NCI-H2107 treated with DMSO at 0.1 percent for 48 hours (cell line): ENCODE data around the gene ITM2C.

ENCODE experiments used
- DNase-seq: peaks from one replicate; lab custom pipeline; 2025; ENCODE audit not compliant: unreplicated experiment; lab: John Stamatoyannopoulos, UW

ITM2C gene

DNA sequence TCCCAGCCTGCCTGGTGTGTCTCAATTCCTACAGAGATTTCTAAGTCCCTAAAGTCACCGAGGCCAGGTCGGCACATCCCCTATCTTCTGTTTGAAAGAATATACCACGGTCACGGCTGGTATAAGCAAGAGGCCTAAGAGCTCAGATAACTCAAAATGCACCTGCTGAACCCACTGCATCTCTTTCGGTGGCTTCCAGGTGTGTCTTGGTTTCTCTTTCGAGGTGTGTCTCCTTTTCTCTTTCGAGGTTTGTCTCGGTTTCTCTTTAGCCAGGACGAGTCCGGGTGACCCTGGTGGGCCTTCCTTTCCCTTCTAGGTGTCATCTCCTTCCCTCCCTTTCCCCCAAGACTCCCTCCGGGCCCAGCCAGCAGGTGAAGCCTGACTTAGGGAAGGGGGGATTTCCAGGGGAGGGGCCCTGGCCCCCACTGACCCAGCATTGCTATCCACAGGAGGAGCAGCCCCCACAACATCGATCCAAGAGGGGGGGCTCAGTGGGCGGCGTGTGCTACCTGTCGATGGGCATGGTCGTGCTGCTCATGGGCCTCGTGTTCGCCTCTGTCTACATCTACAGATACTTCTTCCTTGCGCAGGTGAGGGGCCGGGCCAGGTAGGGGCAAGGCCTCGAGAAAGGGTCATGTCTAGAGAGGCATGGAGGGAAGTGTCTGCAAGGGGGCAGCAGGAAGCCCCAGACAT, 8.4 kb downstream of the ITM2C start:
- DNase-seq: no peak

DNA sequence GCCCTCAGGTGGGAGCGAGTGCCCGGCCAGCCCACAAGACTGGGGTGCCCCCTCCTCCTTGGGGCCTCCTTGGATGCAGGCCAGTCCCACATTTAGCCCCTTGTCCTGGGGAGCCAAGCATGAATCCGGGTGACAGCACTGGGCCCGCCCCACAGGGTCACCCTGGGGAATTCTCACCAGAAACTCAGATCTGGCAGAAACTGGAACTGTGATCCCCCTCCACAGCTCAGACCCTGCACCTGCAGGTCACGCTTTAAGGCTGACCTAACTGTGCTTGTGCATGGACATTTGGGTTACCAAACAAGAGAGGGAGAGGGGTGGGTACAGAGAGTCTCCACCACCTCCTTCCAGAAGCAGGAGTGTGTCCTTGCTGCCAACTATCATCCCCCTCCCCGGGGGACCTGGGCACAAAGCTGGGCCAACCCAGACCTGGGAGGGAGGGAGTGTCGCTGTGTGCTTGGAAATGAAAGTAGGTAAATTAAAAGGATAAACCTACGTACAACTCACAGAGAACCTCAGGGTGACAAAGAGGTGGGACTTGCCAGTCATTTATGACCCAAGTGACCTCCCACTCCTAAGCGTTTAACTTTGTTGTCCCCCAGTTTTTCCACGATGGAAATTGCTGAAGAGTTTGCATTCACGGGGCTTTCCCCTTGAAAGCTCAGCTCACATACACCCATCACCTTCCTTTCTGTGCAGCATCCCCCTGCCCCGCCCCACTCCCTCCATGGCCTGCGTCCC, 9.1 kb downstream of the ITM2C start:
- DNase-seq: no peak

DNA sequence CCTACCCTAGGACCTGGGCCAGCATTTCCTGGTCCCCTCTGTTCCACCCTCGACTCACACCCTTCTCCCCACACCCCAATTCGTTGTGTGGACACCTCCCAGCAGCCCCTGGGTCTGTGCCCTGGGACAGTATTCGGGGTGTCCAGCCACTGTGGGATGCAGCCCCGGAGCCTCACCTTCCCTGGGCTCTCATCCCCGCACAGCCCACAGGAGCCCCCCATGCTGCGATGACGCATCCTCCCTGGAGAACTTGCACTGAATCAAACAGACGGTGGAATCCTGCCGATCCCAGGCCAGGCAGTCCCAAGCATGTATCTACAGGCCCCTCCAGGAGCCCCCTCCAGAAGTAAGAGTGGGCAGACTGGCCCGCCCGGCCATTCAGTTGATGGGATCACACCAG, 9.7 kb downstream of the ITM2C start:
- no peak for DNase-seq

DNA sequence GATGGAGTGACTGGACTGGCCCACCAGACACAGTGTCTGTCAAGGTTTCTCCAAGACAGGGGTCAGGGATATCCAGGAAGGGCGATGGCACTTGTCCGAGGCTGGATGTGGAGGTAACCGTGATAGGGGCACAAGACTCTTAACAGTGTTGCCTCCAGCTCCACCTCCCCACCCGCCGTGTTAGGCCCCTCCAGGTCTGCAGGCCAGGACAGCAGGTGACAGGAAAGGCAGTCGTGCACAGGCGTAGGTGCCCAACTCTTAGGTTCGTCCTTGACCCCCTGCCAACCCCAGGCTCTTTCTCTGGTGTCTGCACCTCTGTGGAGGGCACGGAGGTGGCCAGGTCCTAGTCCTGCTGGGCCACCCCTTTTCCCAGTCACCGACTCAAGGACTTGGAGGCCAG, 10.1 kb downstream of the ITM2C start:
- no peak for DNase-seq

DNA sequence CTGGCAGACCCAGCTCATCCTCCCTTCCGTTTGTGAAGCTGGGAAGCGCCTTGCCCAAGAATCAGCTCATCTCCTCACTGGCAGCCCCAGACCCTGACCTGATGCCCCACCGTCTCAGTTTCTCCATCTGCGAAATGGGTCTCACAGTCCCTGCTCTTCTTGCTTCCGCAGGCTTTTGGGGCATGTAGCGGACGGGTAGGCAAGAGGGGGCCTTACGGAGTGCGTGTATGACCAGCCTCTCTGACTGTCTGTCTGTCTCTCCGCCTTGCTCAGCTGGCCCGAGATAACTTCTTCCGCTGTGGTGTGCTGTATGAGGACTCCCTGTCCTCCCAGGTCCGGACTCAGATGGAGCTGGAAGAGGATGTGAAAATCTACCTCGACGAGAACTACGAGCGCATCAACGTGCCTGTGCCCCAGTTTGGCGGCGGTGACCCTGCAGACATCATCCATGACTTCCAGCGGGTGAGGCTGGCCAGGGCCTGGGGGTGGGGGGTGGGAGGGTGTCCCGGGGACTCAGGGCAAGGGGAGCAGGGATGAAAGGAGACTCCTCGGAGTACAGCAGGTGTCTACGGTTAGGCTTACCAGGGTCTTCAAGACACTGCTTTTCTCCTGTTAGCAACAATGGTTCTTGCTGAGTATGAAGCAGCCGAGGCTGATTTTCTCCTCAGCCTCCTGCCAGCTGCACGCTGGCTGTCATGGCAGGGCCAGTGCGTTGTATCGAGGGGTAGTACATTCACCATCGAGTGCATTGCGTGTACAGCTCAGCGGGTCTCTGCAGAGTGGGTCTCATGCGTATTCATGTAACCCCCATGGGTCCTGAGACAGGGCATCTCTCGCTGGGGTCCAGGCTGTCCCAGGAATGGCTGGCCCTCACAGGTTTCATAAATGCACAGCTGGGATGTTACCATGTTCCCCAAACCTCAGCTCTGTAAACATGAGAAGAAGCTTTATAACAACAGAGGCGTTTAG, 10.9 kb downstream of the ITM2C start:
- no peak for DNase-seq

DNA sequence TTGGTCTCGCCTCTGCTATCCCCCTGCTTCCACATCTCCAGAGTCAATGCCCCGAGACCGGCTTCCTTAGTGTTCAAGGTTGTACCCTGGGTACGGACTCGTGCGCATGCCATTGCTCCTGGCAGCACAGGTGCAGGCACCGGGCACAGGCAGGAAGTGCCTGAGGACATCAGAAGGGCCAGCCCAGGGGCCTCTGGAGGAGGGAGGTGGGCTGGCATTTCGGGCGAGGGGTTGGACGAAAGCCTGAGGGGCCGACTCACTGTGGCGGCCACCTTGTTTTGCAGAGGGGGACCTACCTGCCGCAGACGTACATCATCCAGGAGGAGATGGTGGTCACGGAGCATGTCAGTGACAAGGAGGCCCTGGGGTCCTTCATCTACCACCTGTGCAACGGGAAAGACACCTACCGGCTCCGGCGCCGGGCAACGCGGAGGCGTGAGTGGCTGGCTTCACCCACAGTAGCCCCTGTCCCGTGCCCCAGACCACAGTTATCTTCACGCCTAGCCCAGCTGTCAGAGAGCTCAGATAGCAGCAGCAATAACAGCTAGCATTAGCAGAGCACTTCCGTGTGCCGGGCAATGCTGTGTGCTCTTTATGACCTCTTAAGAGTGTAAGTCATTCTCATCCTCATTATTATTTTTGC, 12.5 kb downstream of the ITM2C start:
- no peak for DNase-seq

DNA sequence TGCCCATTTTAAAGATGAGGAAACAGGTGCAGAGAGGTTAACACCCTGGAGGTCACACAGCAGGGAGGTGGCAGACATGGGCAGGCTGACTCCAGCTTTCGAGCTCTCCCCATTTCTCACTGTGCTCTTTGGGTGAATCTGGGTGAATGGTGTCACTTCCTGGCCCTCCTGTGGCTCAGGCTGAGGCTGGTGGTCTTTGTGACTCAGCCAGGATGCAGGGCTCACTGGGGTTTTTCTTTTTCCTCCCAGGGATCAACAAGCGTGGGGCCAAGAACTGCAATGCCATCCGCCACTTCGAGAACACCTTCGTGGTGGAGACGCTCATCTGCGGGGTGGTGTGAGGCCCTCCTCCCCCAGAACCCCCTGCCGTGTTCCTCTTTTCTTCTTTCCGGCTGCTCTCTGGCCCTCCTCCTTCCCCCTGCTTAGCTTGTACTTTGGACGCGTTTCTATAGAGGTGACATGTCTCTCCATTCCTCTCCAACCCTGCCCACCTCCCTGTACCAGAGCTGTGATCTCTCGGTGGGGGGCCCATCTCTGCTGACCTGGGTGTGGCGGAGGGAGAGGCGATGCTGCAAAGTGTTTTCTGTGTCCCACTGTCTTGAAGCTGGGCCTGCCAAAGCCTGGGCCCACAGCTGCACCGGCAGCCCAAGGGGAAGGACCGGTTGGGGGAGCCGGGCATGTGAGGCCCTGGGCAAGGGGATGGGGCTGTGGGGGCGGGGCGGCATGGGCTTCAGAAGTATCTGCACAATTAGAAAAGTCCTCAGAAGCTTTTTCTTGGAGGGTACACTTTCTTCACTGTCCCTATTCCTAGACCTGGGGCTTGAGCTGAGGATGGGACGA, 13.2 kb downstream of the ITM2C start:
- DNase-seq: no peak

DNA sequence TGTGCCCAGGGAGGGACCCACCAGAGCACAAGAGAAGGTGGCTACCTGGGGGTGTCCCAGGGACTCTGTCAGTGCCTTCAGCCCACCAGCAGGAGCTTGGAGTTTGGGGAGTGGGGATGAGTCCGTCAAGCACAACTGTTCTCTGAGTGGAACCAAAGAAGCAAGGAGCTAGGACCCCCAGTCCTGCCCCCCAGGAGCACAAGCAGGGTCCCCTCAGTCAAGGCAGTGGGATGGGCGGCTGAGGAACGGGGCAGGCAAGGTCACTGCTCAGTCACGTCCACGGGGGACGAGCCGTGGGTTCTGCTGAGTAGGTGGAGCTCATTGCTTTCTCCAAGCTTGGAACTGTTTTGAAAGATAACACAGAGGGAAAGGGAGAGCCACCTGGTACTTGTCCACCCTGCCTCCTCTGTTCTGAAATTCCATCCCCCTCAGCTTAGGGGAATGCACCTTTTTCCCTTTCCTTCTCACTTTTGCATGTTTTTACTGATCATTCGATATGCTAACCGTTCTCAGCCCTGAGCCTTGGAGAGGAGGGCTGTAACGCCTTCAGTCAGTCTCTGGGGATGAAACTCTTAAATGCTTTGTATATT, 14.0 kb downstream of the ITM2C start:
- DNase-seq: no peak

DNA sequence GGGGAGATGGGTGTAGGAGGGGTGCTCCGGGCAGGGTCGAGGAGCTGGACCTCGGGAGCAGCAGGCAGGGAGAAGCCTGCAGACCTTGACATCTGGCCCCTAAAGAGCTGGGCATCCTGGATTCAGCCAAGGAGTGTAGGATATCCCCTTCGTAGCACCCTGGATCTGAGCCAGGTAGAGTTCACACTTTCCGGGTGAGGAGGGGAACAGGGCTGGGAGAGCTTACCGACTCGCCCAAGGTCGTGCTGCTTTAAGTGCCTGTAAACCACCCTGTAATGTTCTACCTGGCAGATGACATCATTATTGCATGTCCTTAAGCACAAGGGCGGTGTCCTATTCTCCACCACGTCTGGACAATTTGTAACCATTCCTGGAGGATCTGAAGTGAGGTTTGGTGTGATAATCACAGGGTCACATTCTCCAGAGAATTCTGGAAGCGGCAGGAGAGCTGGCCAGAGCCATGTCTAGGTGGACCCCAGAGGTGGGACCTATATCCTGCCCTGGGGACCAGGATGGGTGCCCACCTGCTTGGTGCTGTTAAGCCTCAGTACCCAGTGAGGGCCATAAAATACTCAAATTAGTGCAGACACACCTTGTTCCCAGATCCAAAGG, 14.6 kb downstream of the ITM2C start:
- DNase-seq: no peak

DNA sequence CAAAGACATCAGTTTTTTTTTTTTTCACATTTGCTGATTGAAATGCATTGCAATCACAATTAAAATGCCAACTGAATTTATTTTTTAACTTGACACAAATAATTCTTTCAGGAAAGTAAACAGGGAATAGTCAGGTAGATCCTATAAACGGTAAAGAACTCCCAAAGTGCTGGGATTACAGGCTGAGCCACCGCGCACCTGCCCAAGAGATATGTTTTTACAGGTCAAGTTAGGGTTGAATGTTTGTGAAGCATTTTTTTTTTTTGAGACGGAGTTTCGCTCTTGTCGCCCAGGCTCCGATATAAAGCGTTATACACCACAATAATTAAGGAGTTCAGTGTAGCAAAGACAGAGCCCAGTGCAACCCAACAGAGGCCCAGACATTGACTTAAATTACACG, 15.1 kb downstream of the ITM2C start:
- no peak for DNase-seq

DNA sequence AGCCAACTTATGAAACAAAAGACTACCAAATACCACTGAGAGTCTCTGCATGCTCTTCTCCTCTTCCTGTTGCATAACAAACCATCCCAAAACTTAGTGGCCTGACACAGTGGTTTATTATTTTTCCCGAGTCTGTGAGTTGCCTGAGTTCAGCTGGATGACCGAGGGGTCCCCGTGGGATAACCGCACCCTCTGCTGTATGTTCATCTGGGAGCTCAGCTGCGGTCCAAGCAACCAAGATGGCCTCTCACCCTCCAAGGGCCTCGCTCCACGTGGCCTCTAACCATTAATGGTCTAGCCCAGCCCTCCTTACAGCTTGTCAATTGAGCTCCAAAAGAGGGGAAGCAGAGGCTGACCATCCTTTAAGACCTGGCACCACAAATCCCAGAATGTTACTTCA, 17.1 kb downstream of the ITM2C start:
- no peak for DNase-seq

DNA sequence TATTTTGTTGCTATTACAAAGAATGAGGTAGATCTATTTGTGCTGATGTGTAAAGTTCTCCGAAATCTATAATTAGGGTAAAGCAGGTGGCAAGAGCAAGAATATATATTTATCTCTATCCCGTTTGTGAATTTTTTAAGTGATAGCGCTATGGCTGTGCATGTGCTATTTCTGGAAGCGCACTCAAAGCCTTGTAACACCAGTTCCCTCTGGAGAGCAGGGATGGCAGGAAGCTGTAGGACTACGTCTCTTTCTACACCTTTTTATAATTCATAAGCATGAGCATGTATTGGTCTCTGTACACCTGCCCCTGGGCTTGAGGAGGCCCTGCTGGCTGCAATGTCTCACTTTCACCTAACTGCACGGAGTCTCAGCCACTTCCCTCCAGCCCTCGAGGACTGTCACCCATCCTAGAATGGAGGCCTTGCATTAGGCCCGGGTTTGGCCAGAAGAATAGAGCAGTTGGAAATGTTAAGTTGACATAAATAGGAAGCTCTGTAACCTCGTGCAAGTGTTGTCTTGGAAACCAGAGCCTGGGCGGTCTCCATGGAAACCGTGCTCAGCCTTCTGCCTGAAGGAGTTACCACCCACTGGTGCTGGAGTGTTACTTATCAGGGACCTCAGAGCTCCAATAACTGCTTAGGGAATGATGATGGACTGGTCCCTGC, 20.9 kb downstream of the ITM2C start:
- DNase-seq: no peak

DNA sequence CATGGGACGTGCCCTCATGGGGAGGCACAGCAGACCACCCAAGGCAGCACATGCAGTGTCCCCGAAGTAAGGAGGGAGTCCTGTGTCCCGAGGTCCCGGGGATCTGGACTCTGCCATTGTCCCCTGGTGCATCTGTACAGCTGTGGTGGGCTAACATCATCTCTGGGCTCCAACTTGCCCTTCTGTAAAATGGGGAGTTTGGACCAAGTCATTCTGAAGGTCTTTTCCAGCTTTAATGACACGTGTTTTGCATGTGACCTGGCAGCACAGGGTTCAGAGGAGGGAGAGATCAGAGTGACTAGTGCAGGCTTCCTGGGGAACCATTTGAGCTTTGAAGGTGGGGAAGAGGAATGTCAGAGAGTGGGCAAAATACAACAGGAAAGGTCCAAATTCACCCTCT, 21.5 kb downstream of the ITM2C start:
- DNase-seq: no peak

DNA sequence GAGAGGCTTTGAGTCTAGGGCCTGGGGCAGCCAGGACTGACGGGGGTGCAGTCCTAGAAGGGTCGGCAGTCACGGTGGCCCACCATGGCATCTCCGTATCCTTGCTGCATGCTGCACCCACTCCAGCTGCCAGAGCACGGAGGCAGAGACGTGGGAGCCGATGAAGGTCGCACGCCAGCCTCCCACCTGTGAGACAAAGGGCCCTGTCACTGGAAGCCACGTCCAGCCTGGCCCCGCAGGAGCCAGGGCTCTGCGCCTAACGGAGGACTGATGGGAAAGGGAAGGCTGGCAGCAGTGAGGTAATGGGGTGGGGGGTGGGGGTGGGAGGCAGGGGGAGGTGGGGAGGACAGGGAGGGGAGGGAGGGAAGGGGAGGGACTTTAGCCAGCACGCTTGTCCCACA, 21.9 kb downstream of the ITM2C start:
- DNase-seq: no peak

DNA sequence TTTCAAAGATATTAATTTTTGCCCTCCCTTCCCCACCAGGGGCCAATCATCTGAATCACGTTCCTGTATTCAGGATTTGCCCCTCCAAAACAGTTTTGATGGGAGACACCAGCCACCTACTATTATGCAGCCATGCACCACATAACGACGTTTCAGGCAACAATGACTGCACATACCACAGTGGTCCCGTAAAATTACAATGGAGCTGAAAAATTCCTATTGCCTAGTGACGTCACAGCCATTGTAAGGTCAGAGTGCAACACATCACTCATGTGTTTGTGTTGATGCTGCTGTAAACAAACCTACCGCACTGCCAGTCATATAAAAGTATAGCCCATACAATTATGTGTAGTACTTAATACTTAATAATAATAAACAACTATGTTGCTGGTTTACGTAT, 22.6 kb downstream of the ITM2C start:
- DNase-seq: no peak

DNA sequence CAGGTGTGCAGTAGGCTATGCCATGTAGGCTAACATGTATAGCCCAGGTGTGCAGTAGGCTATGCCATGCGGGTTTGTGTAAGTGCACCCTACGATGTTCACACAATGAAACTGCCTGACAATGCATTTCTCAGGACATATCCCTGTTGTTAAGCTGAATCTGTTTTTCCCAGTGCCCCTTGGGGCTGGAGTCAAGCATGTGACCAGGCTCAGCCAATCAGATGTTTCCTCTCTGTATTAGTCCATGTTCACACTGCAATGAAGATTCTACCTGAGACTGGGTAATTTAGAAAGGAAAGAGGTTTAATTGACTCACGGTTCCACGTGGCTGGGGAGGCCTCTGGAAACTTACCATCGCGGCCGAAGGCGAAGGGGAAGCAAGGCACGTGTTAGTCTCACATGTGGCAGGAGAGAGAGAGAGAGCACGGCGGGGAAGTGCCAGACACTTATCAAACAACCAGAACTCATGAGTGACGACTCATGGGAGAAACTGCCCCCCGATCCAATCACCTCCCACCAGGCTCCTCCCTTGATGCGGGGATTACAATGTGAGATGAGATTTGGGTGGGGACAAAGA, 24.2 kb downstream of the ITM2C start:
- no peak for DNase-seq

DNA sequence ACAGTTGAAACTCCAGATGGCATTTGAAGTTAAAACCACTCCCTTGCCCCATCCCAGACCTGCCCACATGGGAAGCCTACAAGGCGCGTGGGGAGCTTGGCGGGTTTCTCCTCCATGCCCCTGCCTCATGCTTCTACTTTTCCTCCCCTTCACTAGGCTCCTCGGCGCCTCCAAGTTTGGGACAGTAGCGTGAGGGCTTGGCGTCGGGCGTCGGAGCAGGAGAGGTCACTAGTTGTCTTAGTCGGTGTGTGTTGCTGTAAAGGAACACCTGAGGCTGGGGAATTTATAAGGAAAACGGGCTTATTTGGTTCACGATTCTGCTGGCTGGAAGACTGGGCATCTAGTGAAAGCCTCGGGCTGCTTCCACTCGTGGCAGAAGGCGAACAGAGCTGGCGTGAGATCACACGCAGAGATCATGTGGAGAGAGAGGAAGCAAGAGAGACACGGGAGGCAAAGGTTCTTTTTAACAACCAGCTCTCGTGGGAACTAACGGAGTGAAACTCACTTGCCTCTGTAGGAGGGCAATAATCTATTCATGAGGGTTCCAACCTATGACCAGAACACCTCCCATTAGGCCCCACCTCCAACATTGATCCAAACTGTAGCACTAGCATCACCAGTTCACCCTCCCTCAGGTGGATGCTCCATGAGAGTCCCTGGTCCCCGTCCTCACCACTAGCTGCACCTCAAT, 25.3 kb downstream of the ITM2C start:
- no peak for DNase-seq

DNA sequence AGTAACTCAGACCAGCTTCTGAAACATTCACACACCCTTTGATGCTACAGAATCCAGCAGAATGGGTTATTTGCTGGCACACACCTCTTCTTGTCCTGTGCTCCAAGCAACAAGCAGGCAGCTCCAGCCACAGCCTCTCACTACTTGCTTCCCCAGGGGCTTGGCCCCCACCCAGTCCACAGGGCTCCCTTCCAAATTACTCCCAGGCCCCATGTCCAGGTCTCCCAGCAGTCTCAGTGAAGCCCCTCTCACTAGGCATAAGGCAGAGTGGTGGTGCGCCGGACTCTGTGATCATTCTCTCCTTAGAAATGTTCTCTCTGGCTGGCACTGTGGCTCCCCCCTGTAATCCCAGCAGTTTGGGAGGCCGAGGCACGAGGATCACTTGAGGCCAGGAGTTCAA, 25.9 kb downstream of the ITM2C start:
- no peak for DNase-seq
